Nephron progenitor cell (in vitro differentiated cells): Measurements from ENCODE around the gene LRRC75A.

Experiments used
- DNase-seq: peaks from one replicate; pipeline ENCODE4 v3.0.0; 2021
- H3K27ac Mint-ChIP-seq: 2 replicates; pipeline ENCODE4 v1.8.0; 2021; ENCODE audit warnings: mild to moderate bottlenecking, moderate library complexity, mixed read lengths
- H3K27me3 Mint-ChIP-seq: 2 replicates; pipeline ENCODE4 v1.8.0; 2021; ENCODE audit warnings: mild to moderate bottlenecking, low read depth, mixed read lengths; ENCODE audit not compliant: poor library complexity
- H3K36me3 Mint-ChIP-seq: 2 replicates; pipeline ENCODE4 v1.8.0; 2021; ENCODE audit warnings: low read depth, mixed read lengths
- H3K4me1 Mint-ChIP-seq: 2 replicates; pipeline ENCODE4 v1.8.0; 2021; ENCODE audit warnings: mixed read lengths
- H3K4me3 Mint-ChIP-seq: 2 replicates; pipeline ENCODE4 v1.8.0; 2021; ENCODE audit warnings: mild to moderate bottlenecking, moderate library complexity, mixed read lengths
- H3K9me3 Mint-ChIP-seq: 2 replicates; pipeline ENCODE4 v1.8.0; 2021; ENCODE audit warnings: mild to moderate bottlenecking, moderate library complexity, mixed read lengths
- TF ChIP-seq, protein P1 (sequence below): fragments of 200-600 bp; sonication (generic); IDR thresholded peaks from 2 replicates; pipeline ENCODE4 v1.5.0; 2021; ENCODE audit warnings: antibody characterized with exemption

The LRRC75A gene

DNA sequence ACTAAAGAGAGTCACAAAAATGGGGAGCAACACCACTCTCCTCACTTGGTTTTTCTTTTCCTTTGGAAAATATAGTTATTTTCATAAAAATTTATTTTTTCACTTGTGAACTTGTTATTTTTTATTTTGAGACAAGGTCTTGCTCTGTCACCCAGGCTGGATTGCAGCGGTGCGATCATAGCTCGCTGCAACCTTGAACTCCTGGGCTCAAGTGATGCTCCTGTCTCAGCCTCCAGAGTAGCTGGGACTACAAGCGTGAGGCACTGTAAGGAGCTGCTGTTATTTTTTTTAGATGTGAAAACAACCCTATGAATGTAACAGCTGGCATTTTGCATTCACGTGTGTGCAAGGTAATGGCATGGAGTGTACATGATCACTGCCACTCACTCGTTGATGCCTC lies 24.9 kb downstream of the LRRC75A start:
- TF ChIP-seq, protein P1, sequence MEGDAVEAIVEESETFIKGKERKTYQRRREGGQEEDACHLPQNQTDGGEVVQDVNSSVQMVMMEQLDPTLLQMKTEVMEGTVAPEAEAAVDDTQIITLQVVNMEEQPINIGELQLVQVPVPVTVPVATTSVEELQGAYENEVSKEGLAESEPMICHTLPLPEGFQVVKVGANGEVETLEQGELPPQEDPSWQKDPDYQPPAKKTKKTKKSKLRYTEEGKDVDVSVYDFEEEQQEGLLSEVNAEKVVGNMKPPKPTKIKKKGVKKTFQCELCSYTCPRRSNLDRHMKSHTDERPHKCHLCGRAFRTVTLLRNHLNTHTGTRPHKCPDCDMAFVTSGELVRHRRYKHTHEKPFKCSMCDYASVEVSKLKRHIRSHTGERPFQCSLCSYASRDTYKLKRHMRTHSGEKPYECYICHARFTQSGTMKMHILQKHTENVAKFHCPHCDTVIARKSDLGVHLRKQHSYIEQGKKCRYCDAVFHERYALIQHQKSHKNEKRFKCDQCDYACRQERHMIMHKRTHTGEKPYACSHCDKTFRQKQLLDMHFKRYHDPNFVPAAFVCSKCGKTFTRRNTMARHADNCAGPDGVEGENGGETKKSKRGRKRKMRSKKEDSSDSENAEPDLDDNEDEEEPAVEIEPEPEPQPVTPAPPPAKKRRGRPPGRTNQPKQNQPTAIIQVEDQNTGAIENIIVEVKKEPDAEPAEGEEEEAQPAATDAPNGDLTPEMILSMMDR, result no peak
- Mint-ChIP-seq H3K36me3 (no peaks in the 10 kb centered on the region), H3K4me3 (no peak overlapping the region), H3K4me1 (peaks cover 52% of the 10 kb centered on the region), H3K27me3 (peaks cover 6% of the 10 kb centered on the region), H3K9me3 (no peaks in the 10 kb centered on the region), H3K27ac (no peak overlapping the region)
- no peak for DNase-seq

DNA sequence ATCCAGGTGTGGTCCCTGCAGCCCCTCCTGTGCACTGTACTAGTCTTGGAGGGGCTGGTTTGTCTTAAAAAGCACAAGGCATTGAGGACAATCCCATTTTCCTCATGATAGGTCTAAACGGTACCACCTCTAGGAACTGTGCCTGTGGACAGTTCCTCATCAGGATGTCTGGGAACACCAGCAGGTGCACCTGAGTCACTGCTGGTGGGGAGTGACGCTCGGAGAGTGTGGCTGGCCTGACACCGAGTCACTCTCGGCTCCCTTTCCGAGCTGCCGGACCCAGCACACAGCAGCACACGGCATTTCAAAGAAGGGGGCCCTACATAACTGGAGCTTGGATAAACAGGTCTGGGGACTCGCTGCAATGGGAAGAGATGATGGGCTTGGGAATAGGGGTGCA lies 25.6 kb downstream of the LRRC75A start:
- Mint-ChIP-seq H3K27me3 (peaks cover 6% of the 10 kb centered on the region), H3K27ac (no peak overlapping the region), H3K4me3 (no peak overlapping the region), H3K4me1 (peaks cover 50% of the 10 kb centered on the region), H3K9me3 (no peaks in the 10 kb centered on the region), H3K36me3 (peaks cover 2% of the 10 kb centered on the region)
- TF ChIP-seq, protein P1, result no peak
- DNase-seq, result no peak

DNA sequence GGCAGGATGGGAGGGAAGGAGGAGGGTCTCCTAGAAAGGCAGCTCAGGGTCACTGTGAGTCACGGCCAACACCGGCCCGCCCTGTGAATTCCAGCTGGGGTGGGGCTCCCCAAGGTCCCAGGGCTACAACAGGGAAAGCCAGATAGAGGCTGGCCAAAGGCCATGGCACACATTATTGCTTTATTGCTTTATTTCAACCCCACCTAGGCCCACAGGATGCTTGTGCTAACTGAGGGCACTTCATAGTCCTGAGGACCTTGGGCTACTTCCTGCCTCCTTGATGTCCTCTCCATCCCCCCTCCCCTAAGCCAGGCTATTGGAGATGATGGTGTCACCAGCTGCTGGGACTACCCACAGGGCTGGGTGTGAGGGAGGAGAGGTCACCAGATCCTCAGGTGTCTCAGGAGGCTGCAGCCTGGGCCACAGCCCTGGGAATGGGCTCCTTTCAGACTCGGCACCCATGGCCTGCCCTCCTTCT lies 26.1 kb downstream of the LRRC75A start:
- H3K36me3 Mint-ChIP-seq, result peaks cover 7% of the 10 kb centered on the region
- H3K27ac Mint-ChIP-seq, result no peak overlapping the region
- DNase-seq, result no peak
- no peak overlapping the region for H3K4me3 Mint-ChIP-seq
- no peaks in the 10 kb centered on the region for H3K9me3 Mint-ChIP-seq
- H3K27me3 Mint-ChIP-seq, result peaks cover 6% of the 10 kb centered on the region
- peaks cover 51% of the 10 kb centered on the region for H3K4me1 Mint-ChIP-seq
- TF ChIP-seq, protein P1, result no peak

DNA sequence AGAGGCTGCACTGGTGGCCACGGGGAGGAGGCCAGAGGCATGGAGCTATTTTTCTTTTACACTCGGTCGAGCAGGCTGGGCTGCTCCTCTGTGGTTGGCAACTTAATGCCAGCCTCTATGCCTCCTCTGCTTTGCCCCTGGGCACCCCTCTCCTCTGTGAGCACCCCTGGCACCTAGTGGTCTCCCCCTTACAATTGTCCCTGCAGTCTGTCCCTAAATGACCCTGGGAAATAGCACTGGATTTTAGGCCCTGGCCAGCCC lies 27.0 kb downstream of the LRRC75A start:
- Mint-ChIP-seq H3K36me3 (peaks cover 10% of the 10 kb centered on the region), H3K27ac (no peak overlapping the region), H3K4me3 (no peak overlapping the region), H3K27me3 (peaks cover 6% of the 10 kb centered on the region), H3K4me1 (peaks cover 50% of the 10 kb centered on the region), H3K9me3 (no peaks in the 10 kb centered on the region)
- TF ChIP-seq, protein P1, result no peak
- DNase-seq, result no peak

DNA sequence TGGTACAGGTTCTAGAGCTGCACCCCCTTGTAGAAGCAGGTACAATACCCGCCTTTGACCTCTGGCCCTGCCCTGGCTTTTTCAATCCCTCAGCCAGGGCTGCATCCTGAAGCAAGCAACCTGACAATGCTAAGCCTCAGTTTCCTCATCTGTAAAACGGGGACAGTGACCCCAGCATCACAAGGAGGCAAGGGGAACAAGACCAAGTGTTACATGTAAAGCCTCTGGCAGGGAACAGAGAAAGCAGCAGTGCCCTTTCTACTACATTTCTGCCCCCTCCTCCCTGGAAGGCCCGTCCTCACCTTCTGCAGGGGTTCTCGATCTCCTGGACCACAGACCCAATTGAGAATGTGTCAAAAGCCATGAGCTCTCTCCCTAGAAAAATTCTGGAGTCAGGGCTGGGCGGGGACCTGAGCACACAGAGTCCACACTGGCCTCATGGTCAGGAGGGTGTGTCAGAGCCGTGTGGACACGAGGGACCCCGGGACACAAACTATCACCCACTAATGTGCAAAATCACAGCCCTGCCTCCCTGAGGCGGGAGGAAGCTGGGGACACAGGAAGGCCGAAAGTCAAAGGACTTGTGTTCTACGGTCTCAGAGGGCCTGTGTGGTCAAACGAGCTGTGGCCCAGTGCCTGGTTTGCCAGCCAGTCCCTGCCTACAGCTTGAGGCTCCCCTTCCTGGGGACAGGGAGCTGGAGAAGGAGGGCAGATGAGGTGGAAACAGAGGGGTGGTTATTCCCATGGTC lies 27.5 kb downstream of the LRRC75A start:
- no peaks in the 10 kb centered on the region for H3K9me3 Mint-ChIP-seq

More for the DNA sequence above, 27.5 kb downstream of the LRRC75A start:
- Mint-ChIP-seq H3K4me1 (peaks cover 50% of the 10 kb centered on the region), H3K36me3 (peaks cover 10% of the 10 kb centered on the region), H3K27me3 (peaks cover 6% of the 10 kb centered on the region), H3K4me3 (no peak overlapping the region), H3K27ac (no peak overlapping the region)
- no peak for DNase-seq
- TF ChIP-seq, protein P1, result no peak
